SK-N-DZ (cell line): ENCODE measurements around the gene SLC46A1.

ENCODE experiments used
- DNase-seq: peaks from one replicate; pipeline ENCODE4 v3.0.0-alpha.2; 2015; ENCODE audit warnings: low spot score

Gene SLC46A1

GRCh38 chr17:28404461-28404811 is 1.6 kb downstream of the SLC46A1 start:
- no peak for DNase-seq

DNA sequence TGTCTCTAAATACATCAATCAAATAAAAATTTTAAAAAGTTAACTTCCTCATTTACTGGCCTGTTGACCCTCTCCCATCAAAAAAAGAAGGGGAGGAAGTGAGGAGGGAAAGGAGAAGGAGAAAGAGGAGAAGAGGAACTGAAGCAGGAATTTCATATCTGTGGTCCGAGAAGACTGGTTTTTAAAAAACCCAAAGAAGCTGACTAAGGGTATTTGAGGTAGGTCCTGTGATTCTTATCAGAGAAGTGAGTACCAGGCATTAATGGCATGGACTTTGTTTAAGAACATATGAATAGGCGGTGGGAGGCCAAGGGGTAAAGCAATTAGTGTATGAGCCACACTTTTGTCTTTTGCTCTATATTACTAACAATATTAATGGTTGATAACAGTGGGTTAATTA is 2.0 kb downstream of the SLC46A1 start:
- DNase-seq, result no peak

- no peak for DNase-seq
These were observed 3.2 kb downstream of the SLC46A1 start for GRCh38 chr17:28402844-28403243.

- no peak for DNase-seq
These were observed 3.8 kb downstream of the SLC46A1 start for GRCh38 chr17:28402224-28402630.

- no peak for DNase-seq
These were observed 6.2 kb downstream of the SLC46A1 start for GRCh38 chr17:28399808-28400207.

GRCh38 chr17:28398280-28398981 is 7.6 kb downstream of the SLC46A1 start:
- no peak for DNase-seq

- no peak for DNase-seq
These were observed 8.2 kb downstream of the SLC46A1 start for GRCh38 chr17:28397687-28398279.

- no peak for DNase-seq
These were observed 8.7 kb downstream of the SLC46A1 start for GRCh38 chr17:28397275-28397674.

DNA sequence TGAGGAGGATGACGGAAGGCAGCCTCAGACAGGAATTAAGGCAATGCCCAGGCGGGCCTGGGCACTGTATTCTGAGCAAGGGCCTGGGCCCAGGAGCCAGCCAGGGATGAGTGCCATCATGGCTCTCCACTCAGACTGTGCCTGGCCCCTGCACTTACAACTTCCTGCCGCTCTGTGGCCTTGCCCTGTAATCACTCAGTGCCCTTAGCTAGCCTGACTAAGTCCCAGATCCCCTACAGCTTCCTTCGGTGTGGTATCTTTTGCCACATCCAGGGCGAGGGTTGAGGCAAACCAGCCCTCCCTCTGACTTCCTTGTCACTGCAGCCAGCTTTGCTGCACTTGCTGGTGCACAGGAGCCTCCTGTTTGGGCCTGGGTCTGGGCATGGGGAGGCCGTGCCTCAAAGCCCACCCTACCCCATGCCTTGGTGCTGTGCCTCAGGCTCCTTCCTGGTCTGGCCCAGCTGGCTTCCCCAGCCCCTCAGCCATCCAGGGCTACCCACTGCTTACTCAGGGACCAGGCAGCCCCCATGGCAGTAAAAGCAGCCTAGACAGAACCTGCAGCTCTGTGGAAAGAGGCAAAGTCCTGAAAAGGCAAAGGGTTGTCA is 9.3 kb downstream of the SLC46A1 start:
- no peak for DNase-seq

- DNase-seq, result no peak
These were observed 10.0 kb downstream of the SLC46A1 start for GRCh38 chr17:28395968-28396367.

DNA sequence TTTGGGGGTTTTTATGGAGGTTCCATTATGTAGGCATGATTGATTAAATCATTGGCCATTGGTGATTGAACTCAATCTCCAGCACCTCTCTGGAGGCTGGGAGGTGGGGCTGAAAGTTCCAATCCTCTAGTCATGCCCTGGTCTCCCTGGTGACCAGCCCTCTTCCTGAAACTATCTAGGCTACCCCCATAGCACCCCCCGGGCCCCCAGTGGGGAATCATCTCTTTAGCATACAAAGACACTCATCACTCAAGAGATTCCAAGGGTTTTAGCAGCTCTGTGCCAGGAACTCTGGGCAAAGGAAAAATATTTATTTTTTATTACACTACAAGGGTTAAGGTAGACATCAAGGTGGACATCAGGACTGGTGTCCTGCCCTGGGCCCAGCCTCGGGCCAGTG is 10.6 kb downstream of the SLC46A1 start:
- DNase-seq, result no peak

DNA sequence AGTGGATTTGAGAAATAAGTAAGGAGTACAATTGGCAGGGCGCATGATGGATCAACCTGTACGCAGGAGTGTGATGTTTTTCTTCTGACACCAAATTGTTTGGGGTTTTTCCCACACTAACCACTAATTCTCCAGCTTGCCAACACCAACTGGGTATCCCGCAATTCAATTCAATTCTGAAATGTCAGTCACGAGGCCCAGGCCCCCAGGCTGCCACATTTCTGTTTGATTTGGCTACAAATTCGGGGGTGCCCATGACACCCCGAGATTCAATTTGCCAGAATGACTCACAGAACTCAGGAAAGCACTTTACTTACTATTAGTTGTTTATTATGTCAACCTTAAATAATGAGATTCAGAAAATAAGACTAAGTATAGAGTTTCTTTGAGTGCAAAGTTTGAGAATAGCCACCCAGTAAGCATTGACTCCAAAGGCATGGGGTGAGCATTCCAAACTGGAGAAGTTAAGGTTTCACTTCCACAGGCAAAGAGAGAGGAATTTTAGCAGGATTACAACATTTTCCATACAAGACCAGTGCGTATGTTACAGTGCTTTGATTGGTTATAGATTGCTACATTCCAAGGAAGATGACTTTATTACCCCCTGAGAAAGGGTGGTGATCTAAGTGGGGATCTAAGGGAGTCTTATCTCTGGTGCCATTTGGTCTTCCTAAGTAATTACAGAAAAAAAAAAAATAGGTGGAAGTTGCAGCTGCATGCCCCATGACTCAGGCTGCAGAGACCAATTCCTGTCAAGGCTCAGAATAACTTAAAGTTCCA is 11.5 kb downstream of the SLC46A1 start:
- no peak for DNase-seq

GRCh38 chr17:28392491-28392890 is 13.5 kb downstream of the SLC46A1 start:
- DNase-seq, result no peak

DNA sequence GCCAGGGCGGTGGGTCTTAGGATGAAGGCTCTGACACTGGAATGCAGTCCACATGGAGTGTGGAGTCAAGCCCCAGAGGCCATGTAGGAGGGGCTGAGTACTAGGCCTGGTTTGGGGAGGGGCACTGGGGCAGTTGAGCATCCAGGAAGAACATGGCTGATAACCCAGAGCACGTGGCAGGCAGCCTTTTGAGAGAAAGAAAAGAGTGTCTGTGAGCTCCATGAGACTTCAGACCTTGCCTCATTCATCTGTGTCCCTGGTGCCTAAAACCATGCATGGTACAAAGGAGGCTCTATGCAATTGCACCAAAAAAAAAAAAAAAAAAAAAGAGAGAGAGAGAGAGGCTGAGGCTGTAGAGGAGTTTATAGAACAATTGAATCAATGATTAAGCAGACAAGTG is 14.6 kb downstream of the SLC46A1 start:
- DNase-seq, result no peak

GRCh38 chr17:28390984-28391383 is 15.0 kb downstream of the SLC46A1 start:
- DNase-seq, result no peak

DNA sequence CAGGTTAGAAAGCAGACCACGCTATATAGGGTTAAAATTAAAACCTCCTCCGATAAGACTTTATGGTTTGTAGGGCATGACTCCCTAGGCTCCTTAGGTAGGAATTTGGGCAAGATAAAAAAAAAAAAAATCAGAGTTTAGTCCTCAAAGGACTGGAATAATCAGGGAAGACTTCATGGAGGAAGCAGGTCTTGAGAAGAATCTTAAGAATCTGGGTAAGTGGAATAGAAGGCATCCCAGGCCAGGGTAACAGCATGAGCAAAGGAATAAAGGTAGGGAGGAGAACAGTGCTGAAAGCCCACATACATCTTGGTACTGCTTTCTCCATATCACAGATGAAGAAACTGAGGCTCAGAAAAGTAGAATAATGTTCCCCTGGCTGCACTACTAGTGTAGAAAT is 15.4 kb downstream of the SLC46A1 start:
- no peak for DNase-seq

DNA sequence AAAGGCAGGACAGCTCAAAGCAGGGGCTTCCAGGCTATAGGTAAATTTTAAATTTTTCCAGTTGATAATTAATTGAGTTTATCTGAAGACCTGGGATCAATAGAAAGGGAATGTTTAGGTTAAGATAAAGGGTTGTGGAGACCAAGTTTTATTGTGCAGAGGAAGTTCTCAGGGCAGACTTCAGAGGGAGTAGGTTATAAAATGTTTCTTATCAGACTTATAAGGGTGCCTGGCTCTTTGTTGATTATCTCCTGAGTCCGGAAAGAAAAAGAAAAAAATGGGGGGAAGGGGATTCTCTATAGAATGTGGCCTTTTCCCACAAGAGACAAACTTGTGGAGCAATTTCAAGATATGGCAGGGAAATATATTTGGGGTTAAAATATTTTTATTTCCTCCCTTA is 15.9 kb downstream of the SLC46A1 start:
- no peak for DNase-seq

- DNase-seq, result no peak
These were observed 17.9 kb downstream of the SLC46A1 start for GRCh38 chr17:28388106-28388505.

GRCh38 chr17:28386391-28386790 is 19.6 kb downstream of the SLC46A1 start:
- DNase-seq, result no peak

DNA sequence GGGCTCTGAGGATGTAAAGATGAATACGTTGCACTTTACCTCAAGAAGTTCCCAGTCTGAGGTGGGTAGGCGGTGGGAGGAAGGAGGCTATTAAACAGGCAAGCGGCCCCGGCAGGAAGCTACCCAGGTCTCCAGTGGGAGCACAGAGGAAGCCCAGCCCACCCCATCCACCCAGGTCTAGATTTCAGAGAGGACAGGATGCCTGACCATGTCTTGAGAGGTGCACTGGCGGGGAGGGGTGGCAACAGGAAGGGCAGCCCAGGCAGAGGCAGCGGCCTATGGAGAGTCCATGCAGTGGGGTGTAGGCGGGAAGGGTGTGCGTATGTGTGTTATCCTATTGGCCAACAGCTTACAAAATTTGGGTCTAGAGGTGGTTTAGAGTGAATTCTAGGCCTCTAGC is 20.6 kb downstream of the SLC46A1 start:
- no peak for DNase-seq

GRCh38 chr17:28385037-28385400 is 21.0 kb downstream of the SLC46A1 start:
- DNase-seq, result no peak

GRCh38 chr17:28384281-28385036 is 21.6 kb downstream of the SLC46A1 start:
- DNase-seq, result no peak
